LNCaP clone FGC (cell line): Measurements from ENCODE around the gene CST4.

ENCODE experiments used
- DNase-seq: peaks from one replicate; pipeline ENCODE4 v3.0.0-alpha.2; 2011; ENCODE audit warnings: low read depth
- H3K4me3 ChIP-seq: 2 replicates; pipeline ENCODE4 v1.5.1; 2011; ENCODE audit warnings: mild to moderate bottlenecking, low read depth, low read length, control low read depth
- CTCF ChIP-seq: IDR thresholded peaks from 2 replicates; pipeline ENCODE4 v1.5.1; 2012; ENCODE audit warnings: mild to moderate bottlenecking; ENCODE audit not compliant: control insufficient read depth, insufficient read depth; ENCODE audit errors: extremely low read depth

The CST4 gene

GRCh38 chr20:23658989-23659609 is 29.7 kb downstream of the CST4 start:
- no peak for DNase-seq

DNA sequence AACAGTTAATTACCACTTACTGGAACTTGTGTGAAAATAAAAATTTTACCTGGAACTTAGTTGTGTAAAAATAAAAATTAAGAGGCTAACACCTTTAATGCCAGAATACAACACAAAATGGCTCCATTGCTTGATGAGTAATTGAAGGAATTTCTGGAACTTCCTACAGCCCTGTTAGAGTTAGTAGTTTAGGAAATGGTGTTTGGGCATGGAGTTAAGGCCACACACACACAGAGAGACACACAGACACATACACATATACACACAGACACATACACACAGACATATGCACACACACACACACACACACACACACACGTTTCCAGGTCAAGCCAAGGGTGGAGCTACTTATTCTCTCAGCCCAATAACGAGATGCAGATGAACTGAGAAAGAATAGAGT is 30.5 kb downstream of the CST4 start:
- no peak overlapping the region for H3K4me3 ChIP-seq
- no peak for TF ChIP-seq CTCF
- DNase-seq = no peak

More at GRCh38 chr20:23658989-23659609, 29.7 kb downstream of the CST4 start:
- no peak overlapping the region for H3K4me3 ChIP-seq
- TF ChIP-seq CTCF = no peak

- DNase-seq = no peak
- no peak for TF ChIP-seq CTCF
- H3K4me3 ChIP-seq = no peak overlapping the region
These were observed 31.6 kb downstream of the CST4 start for GRCh38 chr20:23657202-23657601.

DNA sequence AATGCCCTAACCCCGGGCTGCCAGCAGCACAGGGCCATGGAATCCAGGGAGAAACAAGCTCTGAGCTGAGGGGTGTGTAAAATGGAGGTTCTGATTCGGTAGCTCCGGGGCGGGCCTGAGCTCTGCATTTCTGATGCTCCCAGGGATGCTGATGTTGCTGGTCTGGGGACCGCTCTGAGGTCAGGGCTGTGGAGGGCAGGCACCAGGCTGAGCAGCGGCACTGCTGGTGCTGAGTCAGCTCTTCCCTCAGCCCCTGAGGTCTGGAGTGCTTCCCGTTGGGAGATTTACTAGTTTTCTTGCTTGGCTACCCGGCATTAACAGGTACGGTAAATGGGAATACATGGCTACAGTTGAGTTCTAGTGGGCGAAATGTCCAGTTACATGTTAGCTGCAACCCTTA is 32.5 kb downstream of the CST4 start:
- no peak for TF ChIP-seq CTCF
- no peak for DNase-seq
- no peak overlapping the region for H3K4me3 ChIP-seq

- no peak overlapping the region for H3K4me3 ChIP-seq
- no peak for DNase-seq
- TF ChIP-seq CTCF = no peak
These were observed 33.2 kb downstream of the CST4 start for GRCh38 chr20:23655491-23656211.

DNA sequence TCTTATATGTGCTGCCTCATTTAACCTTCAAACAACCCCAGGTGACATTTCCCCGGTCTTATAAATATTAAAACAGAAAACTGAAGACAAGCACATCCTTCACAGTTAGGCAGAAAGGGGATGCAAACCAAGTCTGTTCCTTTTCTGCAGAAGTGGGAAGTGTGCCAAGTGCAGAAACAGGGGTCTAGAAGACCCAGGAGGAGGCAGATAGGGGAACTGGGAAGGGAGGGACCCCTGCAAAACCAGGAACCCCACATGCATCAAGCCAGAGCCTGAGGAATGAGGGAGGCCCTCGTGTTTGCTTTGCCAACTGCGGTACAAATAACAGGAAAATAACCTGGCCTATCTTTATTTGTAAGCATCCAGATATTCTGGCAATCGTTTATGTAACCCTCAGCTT is 34.1 kb downstream of the CST4 start:
- TF ChIP-seq CTCF = no peak
- H3K4me3 ChIP-seq = no peak overlapping the region
- DNase-seq = no peak
